ENCODE measurements around the gene CFAP46. TPM values are rescaled to one million over a fixed set of nuclear protein-coding genes. Genes with fewer than 3 reads are reported as not detected.

Gene CFAP46
- total RNA-seq, 2 donors from 2014 or later: not detected

DNA sequence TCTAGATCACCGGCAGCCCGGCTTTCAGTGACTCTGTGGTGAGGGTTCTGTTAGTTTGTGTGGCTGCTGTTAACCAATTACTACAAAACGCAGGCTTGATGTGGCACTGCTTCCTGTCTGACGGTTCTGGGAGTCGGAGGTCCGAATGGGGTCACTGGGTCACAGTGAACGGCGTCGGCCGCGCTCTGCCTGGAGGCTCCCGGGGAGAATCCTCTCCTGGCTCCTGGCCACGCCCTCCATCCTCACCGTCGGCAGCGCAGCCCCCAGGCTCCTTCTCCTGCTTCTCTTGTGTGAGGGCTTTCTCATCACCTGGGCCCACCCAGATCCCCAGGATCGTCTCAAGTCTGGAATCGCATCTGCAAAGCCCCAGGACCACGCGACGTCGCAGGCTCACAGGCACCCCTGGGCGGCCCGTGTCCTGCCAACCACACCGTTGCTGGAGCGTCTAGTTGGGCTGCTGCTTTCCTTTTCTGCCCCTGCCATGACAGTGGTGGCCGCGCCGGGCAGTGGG lies 124.6 kb downstream of the CFAP46 start:
- peaks cover 6% of the 10 kb centered on the region for H3K4me1 Mint-ChIP-seq
- no peak overlapping the region for H3K4me3 Mint-ChIP-seq
- peaks cover 37% of the 10 kb centered on the region for H3K27me3 Mint-ChIP-seq
- H3K27ac Mint-ChIP-seq: no peak overlapping the region
- DNase-seq (no peak), ATAC-seq (no peak)
- H3K9me3 ChIP-seq (ENCODE audit: control insufficient read depth, low read length, poor library complexity, severe bottlenecking): no peaks in the 10 kb centered on the region
- peaks cover 2% of the 10 kb centered on the region for H3K36me3 Mint-ChIP-seq (ENCODE audit: low read depth)

DNA sequence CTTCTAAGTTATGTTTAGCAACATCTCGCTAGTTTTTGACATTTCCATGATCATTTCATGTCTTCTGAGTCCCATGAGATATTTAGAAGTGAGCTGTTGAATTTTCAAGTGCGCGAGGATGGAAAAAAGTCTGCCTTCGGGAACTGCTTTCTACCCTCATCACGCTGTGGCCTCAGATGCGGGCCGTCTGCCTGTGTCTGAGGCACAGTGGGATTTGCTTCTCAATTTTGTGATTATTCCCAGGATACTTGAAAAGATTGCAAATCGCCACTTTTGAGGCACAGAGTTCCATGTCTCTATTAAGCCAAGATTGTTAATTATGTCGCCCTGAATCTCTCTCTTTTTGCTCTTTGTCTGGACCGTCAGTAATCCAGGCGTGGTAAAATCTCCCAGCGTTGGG lies 125.7 kb downstream of the CFAP46 start:
- H3K36me3 Mint-ChIP-seq (ENCODE audit: low read depth): peaks cover 2% of the 10 kb centered on the region
- H3K9me3 ChIP-seq (ENCODE audit: control insufficient read depth, low read length, poor library complexity, severe bottlenecking): no peaks in the 10 kb centered on the region
- peaks cover 37% of the 10 kb centered on the region for H3K27me3 Mint-ChIP-seq
- peaks cover 6% of the 10 kb centered on the region for H3K4me1 Mint-ChIP-seq
- ATAC-seq: no peak
- no peak for DNase-seq
- H3K27ac Mint-ChIP-seq: no peak overlapping the region
- H3K4me3 Mint-ChIP-seq: no peak overlapping the region

DNA sequence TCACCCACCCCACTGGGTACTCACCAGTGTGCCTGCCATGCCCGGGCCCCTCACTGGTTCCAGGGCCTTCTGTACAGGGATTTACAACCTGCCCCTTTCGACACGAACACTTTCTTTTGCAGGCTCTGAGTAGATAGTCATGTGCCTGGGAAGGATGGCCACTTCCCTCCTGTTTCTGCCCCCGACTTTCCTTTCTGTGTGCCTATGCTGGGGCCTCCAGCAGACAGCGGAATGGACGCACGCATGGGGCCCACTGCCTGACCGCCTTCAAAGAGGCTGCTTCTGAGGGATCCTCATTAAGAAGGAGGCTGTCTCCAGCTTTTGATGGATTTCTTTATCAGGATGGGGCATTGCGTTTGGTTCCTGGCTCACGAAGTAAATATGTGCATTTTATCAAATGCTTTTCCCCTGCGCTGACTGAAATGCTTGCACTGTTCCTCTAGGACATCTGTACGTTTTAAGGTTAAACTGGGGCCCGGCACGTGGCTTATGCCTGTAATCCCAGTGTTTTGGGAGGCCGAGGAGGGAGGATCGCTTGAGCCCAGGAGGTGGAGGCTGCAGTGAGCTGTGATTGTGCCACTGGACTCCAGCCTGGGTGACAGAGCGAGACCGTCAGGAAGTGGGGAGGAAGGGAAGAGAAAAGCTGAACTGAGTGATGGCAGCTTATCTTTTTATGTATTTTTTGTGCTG lies 127.1 kb downstream of the CFAP46 start:
- H3K4me3 Mint-ChIP-seq: no peak overlapping the region
- H3K27ac Mint-ChIP-seq: no peak overlapping the region
- peaks cover 2% of the 10 kb centered on the region for H3K36me3 Mint-ChIP-seq (ENCODE audit: low read depth)
- ATAC-seq (no peak), DNase-seq (no peak)
- peaks cover 37% of the 10 kb centered on the region for H3K27me3 Mint-ChIP-seq
- H3K4me1 Mint-ChIP-seq: peaks cover 6% of the 10 kb centered on the region
- no peaks in the 10 kb centered on the region for H3K9me3 ChIP-seq (ENCODE audit: control insufficient read depth, low read length, poor library complexity, severe bottlenecking)

DNA sequence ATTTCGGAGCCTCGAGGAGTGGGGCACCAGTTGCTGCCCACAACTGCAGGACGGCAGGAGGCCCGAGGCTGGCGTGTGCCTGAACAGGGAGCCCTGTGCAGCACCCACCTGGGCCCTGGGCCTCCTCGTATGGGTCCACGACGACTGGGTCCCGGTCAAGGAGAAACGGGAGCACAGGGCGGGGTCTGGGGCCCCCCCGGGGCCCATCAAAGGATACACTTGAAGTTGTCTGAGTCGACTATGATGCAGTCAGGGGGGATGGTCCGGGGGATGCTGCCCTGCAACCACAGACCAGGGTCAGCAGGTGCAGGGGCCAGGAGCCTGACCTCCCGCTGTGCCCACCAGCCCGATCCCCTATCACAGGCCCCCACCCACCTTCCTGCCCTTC lies 127.9 kb downstream of the CFAP46 start:
- DNase-seq (no peak), ATAC-seq (no peak)
- H3K27me3 Mint-ChIP-seq: peaks cover 42% of the 10 kb centered on the region
- H3K27ac Mint-ChIP-seq: no peak overlapping the region
- peaks cover 2% of the 10 kb centered on the region for H3K36me3 Mint-ChIP-seq (ENCODE audit: low read depth)
- H3K9me3 ChIP-seq (ENCODE audit: control insufficient read depth, low read length, poor library complexity, severe bottlenecking): no peaks in the 10 kb centered on the region
- no peak overlapping the region for H3K4me3 Mint-ChIP-seq
- H3K4me1 Mint-ChIP-seq: peaks cover 6% of the 10 kb centered on the region

DNA sequence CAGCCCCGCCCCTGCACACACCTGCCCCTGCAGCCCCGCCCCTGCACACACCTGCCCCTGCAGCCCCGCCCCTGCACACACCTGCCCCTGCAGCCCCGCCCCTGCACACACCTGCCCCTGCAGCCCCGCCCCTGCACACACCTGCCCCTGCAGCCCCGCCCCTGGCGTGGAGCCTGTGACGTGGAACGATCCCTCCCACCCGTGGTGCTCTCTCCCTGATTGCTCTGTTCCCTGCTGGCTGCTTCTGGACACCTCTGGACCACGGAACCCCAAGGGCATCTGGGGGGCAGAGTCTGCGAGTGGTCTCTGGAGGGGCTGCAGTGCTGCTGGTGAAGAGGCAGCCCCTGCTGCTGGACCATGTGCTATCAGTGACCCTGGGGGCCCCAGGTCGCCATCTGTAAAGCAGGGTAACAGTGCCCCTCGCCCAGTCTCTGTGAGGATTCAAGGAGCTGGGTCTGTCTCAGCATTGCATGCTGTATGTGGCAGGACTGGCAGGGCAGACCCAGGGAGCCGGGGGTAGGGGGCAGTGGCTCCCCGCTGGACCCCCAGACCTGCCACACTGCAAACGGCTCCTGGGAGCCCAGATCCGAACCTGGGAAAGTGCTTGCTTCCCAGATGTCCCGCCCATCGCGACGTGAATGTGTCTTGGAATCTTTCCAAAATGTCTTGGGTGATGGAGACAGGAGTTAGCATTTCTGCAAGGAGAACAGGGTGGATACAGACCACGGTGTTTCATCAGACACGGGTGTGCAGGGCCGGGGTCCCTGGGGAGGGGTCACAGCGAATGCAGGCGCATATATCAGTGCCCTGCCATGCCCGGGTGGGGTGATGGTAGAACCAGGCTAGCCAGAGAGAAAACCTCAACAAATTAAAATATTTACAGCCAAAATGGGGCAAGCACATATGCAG lies 128.6 kb downstream of the CFAP46 start:
- H3K4me3 Mint-ChIP-seq: no peak overlapping the region
- ATAC-seq (no peak), DNase-seq (no peak)
- H3K27me3 Mint-ChIP-seq: peaks cover 44% of the 10 kb centered on the region
- no peaks in the 10 kb centered on the region for H3K9me3 ChIP-seq (ENCODE audit: control insufficient read depth, low read length, poor library complexity, severe bottlenecking)
- H3K27ac Mint-ChIP-seq: no peak overlapping the region
- H3K4me1 Mint-ChIP-seq: peaks cover 6% of the 10 kb centered on the region
- peaks cover 2% of the 10 kb centered on the region for H3K36me3 Mint-ChIP-seq (ENCODE audit: low read depth)

DNA sequence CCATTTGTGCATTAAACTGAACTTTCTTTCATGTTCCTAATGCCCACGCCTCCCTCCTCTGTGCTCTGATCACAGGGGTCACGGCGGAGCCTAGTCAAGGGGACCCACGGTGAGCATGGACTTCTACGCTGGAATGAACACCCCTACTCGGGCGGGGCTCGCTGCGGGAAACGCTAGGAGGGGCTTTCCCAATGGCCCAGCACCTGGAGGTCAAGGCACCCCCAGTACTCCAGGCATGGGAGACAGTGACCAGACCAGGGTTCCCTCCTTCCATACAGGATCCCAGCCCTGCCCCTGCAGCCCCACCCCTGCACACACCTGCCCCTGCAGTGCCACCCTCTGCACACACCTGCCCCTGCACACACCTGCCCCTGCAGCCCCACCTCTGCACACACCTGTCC lies 129.4 kb downstream of the CFAP46 start:
- Mint-ChIP-seq H3K4me3 (no peak overlapping the region), H3K4me1 (peaks cover 6% of the 10 kb centered on the region), H3K27me3 (peaks cover 40% of the 10 kb centered on the region), H3K36me3 (ENCODE audit: low read depth) (peaks cover 2% of the 10 kb centered on the region), H3K27ac (no peak overlapping the region)
- no peak for DNase-seq
- no peak for ATAC-seq
- no peaks in the 10 kb centered on the region for H3K9me3 ChIP-seq (ENCODE audit: control insufficient read depth, low read length, poor library complexity, severe bottlenecking)

DNA sequence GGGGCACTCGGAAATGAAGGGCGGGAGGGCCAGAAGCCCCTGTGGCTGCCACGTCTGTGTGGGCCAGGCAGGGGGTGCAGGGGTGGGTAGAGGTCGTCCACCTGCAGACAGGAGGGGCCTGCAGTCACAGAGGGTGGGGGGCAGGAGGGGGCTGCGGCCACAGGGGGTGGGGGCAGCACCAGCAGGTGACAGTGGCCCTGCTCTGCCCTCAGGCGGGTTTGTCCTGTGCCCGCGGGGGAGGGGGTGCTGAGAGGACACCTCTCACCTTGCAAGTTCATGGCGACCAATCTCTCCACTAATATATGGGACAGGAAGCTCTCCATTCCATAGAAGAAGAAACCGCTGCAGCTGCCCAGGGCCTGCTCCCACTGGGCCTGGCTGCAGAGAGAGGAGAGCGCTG lies 129.8 kb downstream of the CFAP46 start:
- Mint-ChIP-seq H3K27ac (no peak overlapping the region), H3K27me3 (peaks cover 35% of the 10 kb centered on the region), H3K4me1 (peaks cover 6% of the 10 kb centered on the region), H3K4me3 (no peak overlapping the region), H3K36me3 (ENCODE audit: low read depth) (peaks cover 2% of the 10 kb centered on the region)
- no peaks in the 10 kb centered on the region for H3K9me3 ChIP-seq (ENCODE audit: control insufficient read depth, low read length, poor library complexity, severe bottlenecking)
- DNase-seq (no peak), ATAC-seq (no peak)

DNA sequence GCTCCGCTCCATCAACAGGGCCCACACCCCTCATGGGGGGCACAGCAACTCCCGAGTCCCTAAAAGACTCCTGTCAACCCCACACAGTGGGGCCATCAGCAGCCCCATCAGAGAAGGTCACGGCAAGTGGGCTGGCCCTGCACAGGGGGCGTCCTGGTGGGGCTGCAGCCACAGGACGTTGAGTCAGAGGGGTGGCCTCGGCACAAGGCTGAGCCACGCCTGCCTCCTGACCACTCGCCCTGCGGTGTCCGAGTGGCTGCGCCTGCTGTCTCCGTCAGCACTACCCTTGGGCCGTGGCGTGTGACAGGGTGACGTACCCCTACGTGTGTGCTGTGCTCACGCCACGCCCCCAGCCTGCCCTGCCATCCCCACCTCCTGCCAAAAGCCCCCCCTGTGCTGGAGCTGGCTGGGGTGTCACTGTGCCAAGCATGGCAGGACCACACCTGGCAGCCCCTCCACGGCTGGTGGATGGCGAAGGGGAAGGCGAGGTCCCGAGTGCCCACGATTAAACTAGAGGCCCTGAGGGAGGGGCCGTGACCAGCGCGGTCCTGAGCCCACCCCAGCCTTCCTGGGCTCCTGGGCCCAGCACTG lies 130.4 kb downstream of the CFAP46 start:
- no peaks in the 10 kb centered on the region for H3K36me3 Mint-ChIP-seq (ENCODE audit: low read depth)
- ATAC-seq (no peak), DNase-seq (no peak)
- H3K9me3 ChIP-seq (ENCODE audit: control insufficient read depth, low read length, poor library complexity, severe bottlenecking): no peaks in the 10 kb centered on the region
- no peak overlapping the region for H3K4me3 Mint-ChIP-seq
- no peak overlapping the region for H3K27ac Mint-ChIP-seq
- H3K4me1 Mint-ChIP-seq: peaks cover under 1% of the 10 kb centered on the region
- peaks cover 29% of the 10 kb centered on the region for H3K27me3 Mint-ChIP-seq

DNA sequence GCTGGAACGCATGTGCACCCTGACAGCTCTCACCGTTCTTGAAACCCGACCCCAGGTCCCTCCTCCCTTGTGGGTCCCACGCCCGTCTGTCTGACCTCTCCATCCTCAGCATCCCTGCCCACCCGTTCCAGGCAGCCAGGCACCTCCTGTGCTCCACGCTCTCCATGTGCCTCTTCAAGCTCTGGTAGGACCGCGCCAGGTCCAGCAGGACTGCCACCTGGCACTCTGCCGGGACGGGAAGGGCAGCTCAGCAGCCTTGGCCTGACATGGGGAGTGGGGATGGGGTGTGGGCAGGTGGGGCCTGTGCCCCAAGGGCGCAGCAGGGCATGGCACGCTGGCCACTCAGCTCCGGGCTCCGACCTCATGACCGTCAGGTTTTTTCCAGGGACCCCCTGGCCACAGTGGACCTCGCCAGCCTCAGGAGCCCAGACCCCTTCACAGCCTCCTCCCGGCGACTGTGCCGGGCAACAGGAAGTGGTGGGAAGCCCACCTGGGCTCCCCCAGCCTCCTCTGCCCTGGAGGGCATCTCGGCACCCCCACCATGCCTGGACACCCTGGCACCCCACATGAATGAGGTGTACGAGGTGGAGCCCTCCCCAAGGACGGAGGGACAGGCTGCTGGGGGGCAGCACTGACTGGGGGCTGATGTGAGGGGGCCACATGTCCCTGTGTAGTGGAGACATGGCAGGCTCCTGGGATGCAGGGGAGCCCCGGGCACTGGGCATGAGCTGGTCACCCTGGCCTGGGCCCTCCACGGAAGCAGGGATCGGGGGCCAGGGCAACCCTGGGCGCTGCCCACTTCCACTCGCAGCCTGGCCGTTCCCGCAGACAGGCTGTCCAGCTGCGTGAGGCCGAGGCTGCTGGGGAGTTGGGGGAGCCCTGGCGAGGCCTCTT lies 131.3 kb downstream of the CFAP46 start:
- no peaks in the 10 kb centered on the region for H3K9me3 ChIP-seq (ENCODE audit: control insufficient read depth, low read length, poor library complexity, severe bottlenecking)
- Mint-ChIP-seq H3K4me3 (no peak overlapping the region), H3K36me3 (ENCODE audit: low read depth) (no peaks in the 10 kb centered on the region), H3K27me3 (peaks cover 20% of the 10 kb centered on the region), H3K27ac (no peak overlapping the region), H3K4me1 (no peaks in the 10 kb centered on the region)
- DNase-seq: no peak
- no peak for ATAC-seq

DNA sequence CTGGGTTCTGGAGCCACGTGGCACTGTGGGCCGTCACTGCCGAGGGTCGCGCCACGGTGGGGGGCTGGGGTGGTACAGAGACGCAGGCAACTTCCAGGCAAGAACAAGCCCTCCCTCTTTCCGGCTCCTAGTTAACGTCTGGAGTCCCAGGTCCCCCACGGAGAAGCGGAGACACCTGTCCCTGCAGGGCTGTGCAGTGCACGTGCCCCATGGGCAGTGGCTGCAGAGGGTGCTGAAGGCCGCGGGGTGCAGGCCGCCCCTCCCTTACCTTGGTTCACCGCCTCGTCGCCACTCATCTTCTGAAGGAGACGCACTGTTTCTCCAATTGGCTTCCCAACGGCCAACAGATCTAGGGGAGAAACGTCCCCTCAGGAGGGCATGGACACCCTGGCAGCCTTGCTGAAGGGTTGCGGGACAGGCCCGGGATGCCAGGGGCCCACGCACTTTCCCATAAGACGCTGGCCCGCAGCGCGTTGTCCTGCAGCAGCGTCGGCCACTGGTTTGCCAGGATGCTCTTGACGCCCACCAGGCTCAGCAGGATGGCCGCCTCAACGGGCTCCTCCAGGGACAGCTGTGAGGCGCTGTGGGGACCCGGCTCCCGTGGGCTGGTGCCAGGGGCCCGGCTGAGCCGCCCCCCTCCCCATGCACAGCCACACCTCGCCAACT lies 132.1 kb downstream of the CFAP46 start:
- DNase-seq: no peak
- Mint-ChIP-seq H3K4me3 (no peak overlapping the region), H3K36me3 (ENCODE audit: low read depth) (no peaks in the 10 kb centered on the region), H3K4me1 (no peaks in the 10 kb centered on the region), H3K27ac (no peak overlapping the region), H3K27me3 (peaks cover 12% of the 10 kb centered on the region)
- ATAC-seq: no peak
- H3K9me3 ChIP-seq (ENCODE audit: control insufficient read depth, low read length, poor library complexity, severe bottlenecking): no peaks in the 10 kb centered on the region

DNA sequence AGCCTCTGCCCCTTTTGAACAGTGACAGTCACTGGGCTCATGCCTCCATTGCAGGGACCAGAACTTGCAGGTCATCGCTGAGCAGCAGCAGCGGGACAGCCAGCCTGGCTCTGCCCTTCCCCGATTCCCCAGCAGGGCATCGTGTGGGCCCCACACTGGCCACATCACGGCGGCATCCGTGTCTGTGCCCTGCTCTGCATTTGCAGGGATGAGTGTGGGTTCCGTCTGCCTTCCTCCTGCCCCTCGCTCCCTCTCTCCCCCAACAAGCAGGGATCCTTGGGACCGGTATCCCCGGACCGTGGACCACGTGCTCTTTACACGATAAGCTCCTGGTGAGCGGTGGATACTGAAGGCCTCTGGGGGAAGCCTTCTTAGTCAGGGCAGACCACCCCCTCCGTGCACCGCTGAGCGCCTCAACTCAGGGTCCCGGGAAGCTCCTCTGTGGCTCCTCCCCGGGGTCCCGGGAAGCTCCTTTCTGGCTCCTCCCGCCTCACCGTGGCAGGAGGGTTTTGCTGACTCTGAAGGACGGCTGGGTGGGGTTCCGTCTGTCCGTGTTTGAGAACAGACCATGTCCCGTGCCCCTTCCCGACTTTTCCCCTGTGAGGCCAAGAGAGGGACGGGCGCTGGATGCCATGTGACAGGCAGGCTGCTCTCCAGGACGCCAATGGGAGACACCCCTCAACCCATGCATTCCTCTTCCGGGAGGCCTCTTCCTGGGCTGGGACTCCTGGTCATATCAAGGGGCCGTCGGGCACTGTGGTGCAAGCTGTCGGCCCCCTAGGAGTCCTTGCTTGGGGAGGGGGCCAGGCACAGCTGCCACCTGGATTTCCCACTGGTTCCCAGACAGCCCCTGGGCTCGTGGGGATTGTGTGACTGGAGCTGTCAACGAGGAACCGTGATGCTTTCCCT lies 132.9 kb downstream of the CFAP46 start:
- Mint-ChIP-seq H3K36me3 (ENCODE audit: low read depth) (no peaks in the 10 kb centered on the region), H3K27me3 (peaks cover 11% of the 10 kb centered on the region), H3K4me1 (no peaks in the 10 kb centered on the region), H3K4me3 (no peak overlapping the region), H3K27ac (no peak overlapping the region)
- ATAC-seq: no peak
- no peaks in the 10 kb centered on the region for H3K9me3 ChIP-seq (ENCODE audit: control insufficient read depth, low read length, poor library complexity, severe bottlenecking)
- no peak for DNase-seq

Measured in T-helper 17 cell (primary cell).